Hepatocyte (in vitro differentiated cells): ENCODE measurements around the gene FAXC. TPM values are rescaled to one million over a fixed set of nuclear protein-coding genes. Genes with fewer than 3 reads are reported as not detected.
"Not testable (repeated sequence)": the region's sequence is repeated elsewhere in the genome, so short reads cannot be mapped to it uniquely, and the experiment has no call there.

Experiments used
- DNase-seq: peaks from one replicate; pipeline ENCODE4 v3.0.0-alpha.2; 2016; ENCODE audit warnings: low spot score
- H2AFZ ChIP-seq: fragments of 200-600 bp; sonication (generic); 2 replicates; pipeline ENCODE4 v1.6.0; 2016; ENCODE audit warnings: antibody characterized with exemption, mild to moderate bottlenecking
- H3K27ac ChIP-seq: fragments of 200-600 bp; sonication (generic); 2 replicates; pipeline ENCODE4 v1.5.1; 2016; ENCODE audit warnings: mild to moderate bottlenecking
- H3K27me3 ChIP-seq: fragments of 200-600 bp; sonication (generic); 2 replicates; pipeline ENCODE4 v1.6.1; 2016
- H3K36me3 ChIP-seq: fragments of 200-600 bp; sonication (generic); replicated peaks from 2 replicates; pipeline ENCODE4 v1.5.1; 2016; ENCODE audit warnings: low read depth; ENCODE audit not compliant: insufficient read depth
- H3K4me1 ChIP-seq: fragments of 200-600 bp; sonication (generic); 2 replicates; pipeline ENCODE4 v1.5.1; 2016; ENCODE audit warnings: mild to moderate bottlenecking, moderate library complexity; ENCODE audit not compliant: insufficient read depth
- H3K4me2 ChIP-seq: fragments of 200-600 bp; sonication (generic); 2 replicates; pipeline ENCODE4 v1.6.0; 2016
- H3K4me3 ChIP-seq: fragments of 200-600 bp; sonication (generic); 2 replicates; pipeline ENCODE4 v1.5.1; 2016; ENCODE audit warnings: mild to moderate bottlenecking
- H3K79me2 ChIP-seq: fragments of 200-600 bp; sonication (generic); 2 replicates; pipeline ENCODE4 v1.6.0; 2017; ENCODE audit warnings: mild to moderate bottlenecking
- H3K9me2 ChIP-seq: fragments of 200-600 bp; sonication (generic); replicated peaks from 2 replicates; pipeline ENCODE4 v1.6.0; 2017; ENCODE audit warnings: mild to moderate bottlenecking; ENCODE audit not compliant: insufficient read depth
- H3K9me3 ChIP-seq: fragments of 200-600 bp; sonication (generic); 2 replicates; pipeline ENCODE4 v1.5.1; 2016; ENCODE audit warnings: low read depth, mild to moderate bottlenecking
- H4K20me1 ChIP-seq: fragments of 200-600 bp; sonication (generic); 2 replicates; pipeline ENCODE4 v1.6.0; 2016; ENCODE audit warnings: mild to moderate bottlenecking; ENCODE audit not compliant: insufficient read depth, poor library complexity, severe bottlenecking
- CTCF ChIP-seq: fragments of 200-600 bp; sonication (generic); IDR thresholded peaks from 2 replicates; pipeline ENCODE4 v1.5.1; 2016; ENCODE audit warnings: antibody characterized with exemption, mild to moderate bottlenecking; ENCODE audit not compliant: poor library complexity
- EZH2 ChIP-seq: fragments of 200-600 bp; sonication (generic); IDR thresholded peaks from 2 replicates; pipeline ENCODE4 v1.6.1; 2016; ENCODE audit warnings: antibody characterized with exemption, mild to moderate bottlenecking, borderline replicate concordance
- EZH2phosphoT487 ChIP-seq: fragments of 200-600 bp; sonication (generic); IDR thresholded peaks from one replicate; pipeline ENCODE4 v1.6.1; 2018; ENCODE audit warnings: antibody characterized with exemption, mild to moderate bottlenecking, low read depth, moderate library complexity; ENCODE audit not compliant: unreplicated experiment, severe bottlenecking
- WGBS: methylation state at CpG from one replicate; pipeline ENCODE4 v1.1.6; 2016; ENCODE audit warnings: low lambda C conversion rate; ENCODE audit errors: missing lambda C conversion rate; 5-methylcytosine and 5-hydroxymethylcytosine counted together
- polyA plus RNA-seq: library from polyadenylated mRNA; unstranded; fragments of >200 nt; fragmentation: Nextera tagmentation; extraction: Ambion mirVana; gene quantifications from 2 replicates; pipeline ENCODE4 v1.2.1, GENCODE V29; 2016
- total RNA-seq: library from RNA; depleted of rRNA; stranded (reverse); fragments of >200 nt; gene quantifications from 2 replicates; pipeline ENCODE4 v1.2.3, GENCODE V29; 2014

Gene FAXC
- total and polyA plus RNA-seq, 2 experiments from 2014 or later: 8.3 to 8.9 TPM

GRCh38 chr6:99338188-99338587, 11.3 kb downstream of the FAXC start:
- H3K79me2 ChIP-seq: no peaks in the 10 kb centered on the region
- no peaks in the 10 kb centered on the region for H3K9me2 ChIP-seq
- no peak overlapping the region for H2AFZ ChIP-seq
- no peaks in the 10 kb centered on the region for H3K9me3 ChIP-seq
- H3K36me3 ChIP-seq: no peaks in the 10 kb centered on the region
- no peak for TF ChIP-seq EZH2
- TF ChIP-seq EZH2phosphoT487: no peak
- TF ChIP-seq CTCF: no peak
- 44% methylated on average over 2 of the region's 2 CpGs for WGBS
- H3K4me2 ChIP-seq: no peak overlapping the region
- H3K27me3 ChIP-seq: no peaks in the 10 kb centered on the region
- no peak overlapping the region for H3K4me3 ChIP-seq
- H3K27ac ChIP-seq: no peak overlapping the region
- H4K20me1 ChIP-seq: no peaks in the 10 kb centered on the region
- no peak for DNase-seq
- H3K4me1 ChIP-seq: no peaks in the 10 kb centered on the region

- WGBS: 84% methylated on average over 6 of the region's 6 CpGs
Observed at GRCh38 chr6:99335298-99335697, 14.2 kb downstream of the FAXC start.

GRCh38 chr6:99334526-99335127, 14.8 kb downstream of the FAXC start:
- H3K4me3 ChIP-seq: no peak overlapping the region
- DNase-seq: peak; percentile 59
- no peaks in the 10 kb centered on the region for H3K27me3 ChIP-seq
- H2AFZ ChIP-seq: no peak overlapping the region
- no peak overlapping the region for H3K27ac ChIP-seq
- no peaks in the 10 kb centered on the region for H3K9me2 ChIP-seq
- H3K4me2 ChIP-seq: no peak overlapping the region
- no peaks in the 10 kb centered on the region for H3K9me3 ChIP-seq
- 34% methylated on average over 2 of the region's 2 CpGs for WGBS
- no peaks in the 10 kb centered on the region for H3K4me1 ChIP-seq
- H3K36me3 ChIP-seq: no peaks in the 10 kb centered on the region
- H3K79me2 ChIP-seq: no peaks in the 10 kb centered on the region
- H4K20me1 ChIP-seq: no peaks in the 10 kb centered on the region
- no peak for TF ChIP-seq EZH2phosphoT487
- peak; percentile 57 for TF ChIP-seq CTCF
- TF ChIP-seq EZH2: no peak

More at GRCh38 chr6:99335298-99335697, 14.2 kb downstream of the FAXC start:
- not testable (repeated sequence) for H3K79me2 ChIP-seq, H3K27ac ChIP-seq, H3K27me3 ChIP-seq, H3K9me2 ChIP-seq, H3K36me3 ChIP-seq, H2AFZ ChIP-seq, H3K4me2 ChIP-seq, H3K4me1 ChIP-seq, H3K9me3 ChIP-seq, DNase-seq, H3K4me3 ChIP-seq, H4K20me1 ChIP-seq

GRCh38 chr6:99333068-99333467, 16.4 kb downstream of the FAXC start:
- no peak for DNase-seq
- 88% methylated on average over 6 of the region's 6 CpGs for WGBS
- no peak overlapping the region for H3K4me3 ChIP-seq
- no peak overlapping the region for H3K27ac ChIP-seq
- H3K9me2 ChIP-seq: no peaks in the 10 kb centered on the region
- no peak for TF ChIP-seq EZH2phosphoT487
- no peak for TF ChIP-seq CTCF
- TF ChIP-seq EZH2: no peak
- H3K9me3 ChIP-seq: no peaks in the 10 kb centered on the region
- no peak overlapping the region for H3K4me2 ChIP-seq
- no peaks in the 10 kb centered on the region for H4K20me1 ChIP-seq
- H3K36me3 ChIP-seq: no peaks in the 10 kb centered on the region
- H3K4me1 ChIP-seq: no peaks in the 10 kb centered on the region
- no peak overlapping the region for H2AFZ ChIP-seq
- H3K27me3 ChIP-seq: no peaks in the 10 kb centered on the region
- no peaks in the 10 kb centered on the region for H3K79me2 ChIP-seq
